Gastrocnemius medialis (tissue), 4 donors: ENCODE data around the gene TMEM45B.

Experiments used
- POLR2A ChIP-seq, 2 donors: fragments of 450-650 bp; IDR thresholded peaks; one replicate each; pipeline ENCODE4 v1.6.1; 2017; ENCODE audit warnings: antibody characterized with exemption in 2 of 2, mild to moderate bottlenecking in 2 of 2, moderate library complexity in 2 of 2
- TF ChIP-seq, protein P1 (sequence below), 5 experiments: fragments of 450-650 bp in 3 of 5; fragments of 200-600 bp in 2 of 5; sonication (generic) in 2 of 5; IDR thresholded peaks in 4 of 5; conservative IDR thresholded peaks in 1 of 5; 1 replicate in 4 of 5; 2 replicates in 1 of 5; pipeline ENCODE4 v1.5.1; 2016 to 2019; ENCODE audit warnings: antibody characterized with exemption in 5 of 5, mild to moderate bottlenecking in 3 of 5, moderate library complexity in 3 of 5

DNA sequence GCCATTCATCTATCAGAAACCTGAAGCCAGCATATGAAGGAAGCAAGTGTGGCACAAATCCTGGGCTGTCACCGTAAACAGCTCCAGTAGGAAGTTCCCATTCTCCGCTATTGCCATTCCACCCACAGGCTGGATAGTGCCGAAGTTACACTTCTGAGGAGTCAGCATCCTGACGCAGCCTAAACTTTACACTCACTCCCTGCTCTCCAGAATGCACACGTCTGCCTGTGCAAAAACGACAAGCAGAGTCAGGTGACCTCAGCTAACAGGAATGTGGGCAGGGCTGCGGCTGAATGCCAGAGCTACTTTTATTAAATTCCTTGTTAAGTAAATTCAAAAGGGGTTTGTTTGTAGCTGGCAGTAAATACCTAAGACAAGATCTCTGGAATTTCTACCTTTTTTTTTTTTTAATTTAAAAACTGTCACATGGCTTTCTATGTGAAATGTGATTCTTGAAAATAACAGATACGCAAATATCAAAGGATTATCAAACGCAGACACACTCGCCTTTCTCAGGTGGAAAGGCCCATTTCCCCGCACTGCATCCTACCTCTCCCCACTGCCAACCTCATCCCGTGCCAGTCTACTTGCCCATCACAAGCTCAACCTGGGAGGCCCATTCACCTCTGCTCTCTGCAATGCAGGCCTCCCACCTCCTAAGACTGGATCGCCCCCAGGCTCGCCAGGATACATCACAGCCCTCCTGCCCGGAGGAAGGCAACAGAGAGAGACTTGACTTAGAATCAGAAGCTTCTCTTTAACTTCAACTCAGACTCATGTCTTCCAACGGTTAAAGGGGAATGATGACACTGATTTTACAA, 46.3 kb downstream of the TMEM45B start:
- TF ChIP-seq, protein P1, sequence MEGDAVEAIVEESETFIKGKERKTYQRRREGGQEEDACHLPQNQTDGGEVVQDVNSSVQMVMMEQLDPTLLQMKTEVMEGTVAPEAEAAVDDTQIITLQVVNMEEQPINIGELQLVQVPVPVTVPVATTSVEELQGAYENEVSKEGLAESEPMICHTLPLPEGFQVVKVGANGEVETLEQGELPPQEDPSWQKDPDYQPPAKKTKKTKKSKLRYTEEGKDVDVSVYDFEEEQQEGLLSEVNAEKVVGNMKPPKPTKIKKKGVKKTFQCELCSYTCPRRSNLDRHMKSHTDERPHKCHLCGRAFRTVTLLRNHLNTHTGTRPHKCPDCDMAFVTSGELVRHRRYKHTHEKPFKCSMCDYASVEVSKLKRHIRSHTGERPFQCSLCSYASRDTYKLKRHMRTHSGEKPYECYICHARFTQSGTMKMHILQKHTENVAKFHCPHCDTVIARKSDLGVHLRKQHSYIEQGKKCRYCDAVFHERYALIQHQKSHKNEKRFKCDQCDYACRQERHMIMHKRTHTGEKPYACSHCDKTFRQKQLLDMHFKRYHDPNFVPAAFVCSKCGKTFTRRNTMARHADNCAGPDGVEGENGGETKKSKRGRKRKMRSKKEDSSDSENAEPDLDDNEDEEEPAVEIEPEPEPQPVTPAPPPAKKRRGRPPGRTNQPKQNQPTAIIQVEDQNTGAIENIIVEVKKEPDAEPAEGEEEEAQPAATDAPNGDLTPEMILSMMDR (IDR thresholded peaks at IDR 0.05 in 4 of 5, conservative IDR thresholded peaks at IDR 0.05 in 1 of 5) = no peak
- no peak for TF ChIP-seq POLR2A (IDR thresholded peaks at IDR 0.05)
